Stimulated activated CD4-positive, alpha-beta T cell treated with anti-CD3 and anti-CD28 coated beads, Interleukin-1b, Interleukin-23, amount 100 ng/mL, for 1 hour (primary cell): Measurements from ENCODE around the gene MLNR.

ENCODE experiments used
- DNase-seq, 2 donors: peaks; one replicate each; pipeline ENCODE4 v3.0.0-alpha.2; 2020; ENCODE audit warnings: low read depth in 2 of 2

Gene MLNR

GRCh38 chr13:49225223-49226042 lies 5.3 kb downstream of the MLNR start:
- DNase-seq = no peak

GRCh38 chr13:49226613-49227012 lies 6.5 kb downstream of the MLNR start:
- no peak for DNase-seq

- no peak for DNase-seq
Measured at GRCh38 chr13:49234741-49235140, 14.6 kb downstream of the MLNR start.

- no peak for DNase-seq
Measured at GRCh38 chr13:49235856-49236431, 15.8 kb downstream of the MLNR start.

- no peak for DNase-seq
Measured at GRCh38 chr13:49238621-49239020, 18.5 kb downstream of the MLNR start.

GRCh38 chr13:49240017-49240416 lies 19.9 kb downstream of the MLNR start:
- DNase-seq = no peak

- no peak for DNase-seq
Measured at GRCh38 chr13:49241296-49241695, 21.2 kb downstream of the MLNR start.

GRCh38 chr13:49245101-49245500 lies 25.0 kb downstream of the MLNR start:
- no peak for DNase-seq

GRCh38 chr13:49246850-49247642 lies 26.9 kb downstream of the MLNR start:
- no peak for DNase-seq

- peak; percentile 51 to 72 for DNase-seq
Measured at GRCh38 chr13:49247643-49248621, 27.8 kb downstream of the MLNR start, which contains the start of gene CDADC1. Gene CDADC1 (plus strand): TSS chr13:49247925. CDS start chr13:49248038, 113 bp downstream.

- no peak for DNase-seq
Measured at GRCh38 chr13:49248622-49249002, 28.5 kb downstream of the MLNR start.

- DNase-seq = no peak
Measured at GRCh38 chr13:49251326-49251725, 31.2 kb downstream of the MLNR start.

GRCh38 chr13:49253310-49253709 lies 33.2 kb downstream of the MLNR start:
- DNase-seq = no peak

- DNase-seq = no peak
Measured at GRCh38 chr13:49254007-49254406, 33.9 kb downstream of the MLNR start.

- DNase-seq = no peak
Measured at GRCh38 chr13:49256841-49257240, 36.7 kb downstream of the MLNR start.

GRCh38 chr13:49258089-49258796 lies 38.1 kb downstream of the MLNR start:
- DNase-seq = no peak

GRCh38 chr13:49259586-49259985 lies 39.4 kb downstream of the MLNR start:
- no peak for DNase-seq

- DNase-seq = no peak
Measured at GRCh38 chr13:49262634-49263033, 42.5 kb downstream of the MLNR start.

- no peak for DNase-seq
Measured at GRCh38 chr13:49265822-49266221, 45.7 kb downstream of the MLNR start.

GRCh38 chr13:49271264-49271663 lies 51.1 kb downstream of the MLNR start:
- no peak for DNase-seq
